ENCODE measurements around the gene ARSG.
A peak's percentile ranks its signal among the peaks of the same experiment; 100 is the strongest.

DNA sequence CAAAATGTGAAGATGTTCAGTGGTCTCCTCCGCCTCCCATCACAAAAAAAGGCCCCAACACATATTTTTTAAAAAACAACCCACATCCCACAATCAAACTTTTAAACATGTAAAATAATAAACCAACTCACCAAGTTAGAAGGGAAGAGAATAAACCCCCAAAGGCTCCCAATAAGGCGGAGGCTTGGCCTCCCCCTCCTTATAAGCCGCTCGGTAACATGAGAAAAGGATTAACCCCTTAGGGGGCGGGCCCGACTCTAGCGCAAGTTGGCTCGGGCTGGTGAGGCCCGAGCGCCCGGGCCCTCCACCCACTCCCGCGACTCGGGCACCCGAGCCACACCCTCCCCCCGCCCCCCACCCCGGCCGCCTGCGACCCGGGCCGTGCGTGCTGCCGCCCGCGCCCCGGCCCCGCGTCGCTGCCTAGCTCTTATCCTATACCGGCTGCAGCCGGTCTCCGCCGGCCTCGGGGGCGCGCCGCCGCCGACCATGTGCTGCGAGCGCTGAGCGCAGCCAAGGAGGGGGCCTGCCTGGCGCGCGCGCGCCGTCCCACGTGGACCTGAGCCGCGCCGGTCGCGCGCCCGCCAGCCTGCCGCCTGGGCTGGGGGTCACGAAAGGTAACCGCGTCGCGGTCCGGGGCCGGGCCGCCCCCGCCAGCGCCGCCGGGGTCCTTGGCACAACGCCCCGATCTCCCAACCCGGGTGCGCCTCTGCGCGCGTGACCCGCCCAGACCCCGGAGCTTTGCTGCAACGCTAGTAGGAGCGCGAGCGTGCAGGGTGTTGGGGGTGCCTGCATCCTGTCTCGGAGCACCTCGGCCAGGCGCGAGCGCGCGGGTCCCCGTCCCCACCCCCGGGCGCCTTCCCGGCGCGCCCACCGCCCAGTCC is at the start of gene ARSG, which contains the start of gene SLC16A6:
- TF ChIP-seq, protein P1, sequence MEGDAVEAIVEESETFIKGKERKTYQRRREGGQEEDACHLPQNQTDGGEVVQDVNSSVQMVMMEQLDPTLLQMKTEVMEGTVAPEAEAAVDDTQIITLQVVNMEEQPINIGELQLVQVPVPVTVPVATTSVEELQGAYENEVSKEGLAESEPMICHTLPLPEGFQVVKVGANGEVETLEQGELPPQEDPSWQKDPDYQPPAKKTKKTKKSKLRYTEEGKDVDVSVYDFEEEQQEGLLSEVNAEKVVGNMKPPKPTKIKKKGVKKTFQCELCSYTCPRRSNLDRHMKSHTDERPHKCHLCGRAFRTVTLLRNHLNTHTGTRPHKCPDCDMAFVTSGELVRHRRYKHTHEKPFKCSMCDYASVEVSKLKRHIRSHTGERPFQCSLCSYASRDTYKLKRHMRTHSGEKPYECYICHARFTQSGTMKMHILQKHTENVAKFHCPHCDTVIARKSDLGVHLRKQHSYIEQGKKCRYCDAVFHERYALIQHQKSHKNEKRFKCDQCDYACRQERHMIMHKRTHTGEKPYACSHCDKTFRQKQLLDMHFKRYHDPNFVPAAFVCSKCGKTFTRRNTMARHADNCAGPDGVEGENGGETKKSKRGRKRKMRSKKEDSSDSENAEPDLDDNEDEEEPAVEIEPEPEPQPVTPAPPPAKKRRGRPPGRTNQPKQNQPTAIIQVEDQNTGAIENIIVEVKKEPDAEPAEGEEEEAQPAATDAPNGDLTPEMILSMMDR (conservative IDR thresholded peaks at IDR 0.05; ENCODE audit: low read depth in 2 of 2) = no peak
- TF ChIP-seq REST (IDR thresholded peaks at IDR 0.05; ENCODE audit: unreplicated experiment) (no peak), EZH2 (IDR thresholded peaks at IDR 0.05; ENCODE audit: low read depth, unreplicated experiment) (peak; percentile 38), STAT1 (IDR thresholded peaks at IDR 0.05; ENCODE audit: unreplicated experiment) (no peak), POLR2AphosphoS5 (IDR thresholded peaks at IDR 0.05; ENCODE audit: low read depth) (0 out of 2 replicates have a peak, but pooled peaks have one; percentile 21), CREB1 (CRISPR knock-in tag; IDR thresholded peaks at IDR 0.05; ENCODE audit: low read depth) (no peak), EZH2phosphoT487 (IDR thresholded peaks at IDR 0.05; ENCODE audit: unreplicated experiment) (no peak), ZNF114 (CRISPR knock-in tag; IDR thresholded peaks at IDR 0.05) (no peak), ETS1 (IDR thresholded peaks at IDR 0.05) (no peak), JUNB (IDR thresholded peaks at IDR 0.05; ENCODE audit: unreplicated experiment) (no peak), NANOG (IDR thresholded peaks at IDR 0.05; ENCODE audit: borderline replicate concordance) (no peak), ZNF331 (CRISPR knock-in tag; IDR thresholded peaks at IDR 0.05; ENCODE audit: low read depth) (no peak)
- TF ChIP-seq, protein P2, sequence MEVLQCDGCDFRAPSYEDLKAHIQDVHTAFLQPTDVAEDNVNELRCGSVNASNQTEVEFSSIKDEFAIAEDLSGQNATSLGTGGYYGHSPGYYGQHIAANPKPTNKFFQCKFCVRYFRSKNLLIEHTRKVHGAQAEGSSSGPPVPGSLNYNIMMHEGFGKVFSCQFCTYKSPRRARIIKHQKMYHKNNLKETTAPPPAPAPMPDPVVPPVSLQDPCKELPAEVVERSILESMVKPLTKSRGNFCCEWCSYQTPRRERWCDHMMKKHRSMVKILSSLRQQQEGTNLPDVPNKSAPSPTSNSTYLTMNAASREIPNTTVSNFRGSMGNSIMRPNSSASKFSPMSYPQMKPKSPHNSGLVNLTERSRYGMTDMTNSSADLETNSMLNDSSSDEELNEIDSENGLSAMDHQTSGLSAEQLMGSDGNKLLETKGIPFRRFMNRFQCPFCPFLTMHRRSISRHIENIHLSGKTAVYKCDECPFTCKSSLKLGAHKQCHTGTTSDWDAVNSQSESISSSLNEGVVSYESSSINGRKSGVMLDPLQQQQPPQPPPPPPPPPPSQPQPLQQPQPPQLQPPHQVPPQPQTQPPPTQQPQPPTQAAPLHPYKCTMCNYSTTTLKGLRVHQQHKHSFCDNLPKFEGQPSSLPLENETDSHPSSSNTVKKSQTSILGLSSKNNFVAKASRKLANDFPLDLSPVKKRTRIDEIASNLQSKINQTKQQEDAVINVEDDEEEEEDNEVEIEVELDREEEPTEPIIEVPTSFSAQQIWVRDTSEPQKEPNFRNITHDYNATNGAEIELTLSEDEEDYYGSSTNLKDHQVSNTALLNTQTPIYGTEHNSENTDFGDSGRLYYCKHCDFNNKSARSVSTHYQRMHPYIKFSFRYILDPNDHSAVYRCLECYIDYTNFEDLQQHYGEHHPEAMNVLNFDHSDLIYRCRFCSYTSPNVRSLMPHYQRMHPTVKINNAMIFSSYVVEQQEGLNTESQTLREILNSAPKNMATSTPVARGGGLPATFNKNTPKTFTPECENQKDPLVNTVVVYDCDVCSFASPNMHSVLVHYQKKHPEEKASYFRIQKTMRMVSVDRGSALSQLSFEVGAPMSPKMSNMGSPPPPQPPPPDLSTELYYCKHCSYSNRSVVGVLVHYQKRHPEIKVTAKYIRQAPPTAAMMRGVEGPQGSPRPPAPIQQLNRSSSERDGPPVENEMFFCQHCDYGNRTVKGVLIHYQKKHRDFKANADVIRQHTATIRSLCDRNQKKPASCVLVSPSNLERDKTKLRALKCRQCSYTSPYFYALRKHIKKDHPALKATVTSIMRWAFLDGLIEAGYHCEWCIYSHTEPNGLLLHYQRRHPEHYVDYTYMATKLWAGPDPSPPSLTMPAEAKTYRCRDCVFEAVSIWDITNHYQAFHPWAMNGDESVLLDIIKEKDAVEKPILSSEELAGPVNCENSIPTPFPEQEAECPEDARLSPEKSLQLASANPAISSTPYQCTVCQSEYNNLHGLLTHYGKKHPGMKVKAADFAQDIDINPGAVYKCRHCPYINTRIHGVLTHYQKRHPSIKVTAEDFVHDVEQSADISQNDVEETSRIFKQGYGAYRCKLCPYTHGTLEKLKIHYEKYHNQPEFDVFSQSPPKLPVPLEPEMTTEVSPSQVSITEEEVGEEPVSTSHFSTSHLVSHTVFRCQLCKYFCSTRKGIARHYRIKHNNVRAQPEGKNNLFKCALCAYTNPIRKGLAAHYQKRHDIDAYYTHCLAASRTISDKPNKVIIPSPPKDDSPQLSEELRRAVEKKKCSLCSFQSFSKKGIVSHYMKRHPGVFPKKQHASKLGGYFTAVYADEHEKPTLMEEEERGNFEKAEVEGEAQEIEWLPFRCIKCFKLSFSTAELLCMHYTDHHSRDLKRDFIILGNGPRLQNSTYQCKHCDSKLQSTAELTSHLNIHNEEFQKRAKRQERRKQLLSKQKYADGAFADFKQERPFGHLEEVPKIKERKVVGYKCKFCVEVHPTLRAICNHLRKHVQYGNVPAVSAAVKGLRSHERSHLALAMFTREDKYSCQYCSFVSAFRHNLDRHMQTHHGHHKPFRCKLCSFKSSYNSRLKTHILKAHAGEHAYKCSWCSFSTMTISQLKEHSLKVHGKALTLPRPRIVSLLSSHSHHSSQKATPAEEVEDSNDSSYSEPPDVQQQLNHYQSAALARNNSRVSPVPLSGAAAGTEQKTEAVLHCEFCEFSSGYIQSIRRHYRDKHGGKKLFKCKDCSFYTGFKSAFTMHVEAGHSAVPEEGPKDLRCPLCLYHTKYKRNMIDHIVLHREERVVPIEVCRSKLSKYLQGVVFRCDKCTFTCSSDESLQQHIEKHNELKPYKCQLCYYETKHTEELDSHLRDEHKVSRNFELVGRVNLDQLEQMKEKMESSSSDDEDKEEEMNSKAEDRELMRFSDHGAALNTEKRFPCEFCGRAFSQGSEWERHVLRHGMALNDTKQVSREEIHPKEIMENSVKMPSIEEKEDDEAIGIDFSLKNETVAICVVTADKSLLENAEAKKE (CRISPR knock-in tag; IDR thresholded peaks at IDR 0.05) = no peak
